ENCODE data around the gene CCDC57.

The CCDC57 gene

DNA sequence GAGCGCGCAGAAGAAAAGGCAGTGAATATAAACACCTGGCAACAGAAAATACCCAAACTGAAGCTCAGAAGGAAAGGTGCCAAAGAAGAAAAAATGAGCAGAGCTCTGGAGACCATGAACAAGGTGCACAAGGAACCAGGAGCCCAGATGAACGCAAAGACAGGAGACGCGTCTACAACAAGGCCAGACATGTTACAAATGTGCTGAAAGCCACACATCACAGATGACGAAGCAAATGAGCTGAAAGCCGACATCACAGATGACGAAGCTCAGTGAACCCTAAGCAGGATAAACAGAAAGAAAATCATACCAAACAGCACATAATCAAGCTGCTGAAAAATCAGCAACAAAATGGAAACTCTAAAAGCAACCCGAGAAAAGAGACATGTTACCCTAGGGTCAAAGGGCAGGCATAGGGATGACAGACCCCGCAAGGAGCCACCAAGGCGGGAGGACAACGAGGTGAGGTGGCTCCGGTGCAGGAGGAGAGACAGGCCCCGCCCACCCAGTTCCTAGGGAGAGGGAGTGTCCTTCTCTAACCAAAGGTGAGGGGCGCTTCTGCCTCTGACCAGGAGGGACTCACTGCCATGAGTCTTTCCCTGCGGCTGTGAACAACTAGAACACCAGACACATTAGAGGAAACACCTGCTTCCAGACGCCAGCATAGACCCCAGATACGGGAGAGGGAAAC, 39.1 kb downstream of the CCDC57 start:
- no peak for DNase-seq

DNA sequence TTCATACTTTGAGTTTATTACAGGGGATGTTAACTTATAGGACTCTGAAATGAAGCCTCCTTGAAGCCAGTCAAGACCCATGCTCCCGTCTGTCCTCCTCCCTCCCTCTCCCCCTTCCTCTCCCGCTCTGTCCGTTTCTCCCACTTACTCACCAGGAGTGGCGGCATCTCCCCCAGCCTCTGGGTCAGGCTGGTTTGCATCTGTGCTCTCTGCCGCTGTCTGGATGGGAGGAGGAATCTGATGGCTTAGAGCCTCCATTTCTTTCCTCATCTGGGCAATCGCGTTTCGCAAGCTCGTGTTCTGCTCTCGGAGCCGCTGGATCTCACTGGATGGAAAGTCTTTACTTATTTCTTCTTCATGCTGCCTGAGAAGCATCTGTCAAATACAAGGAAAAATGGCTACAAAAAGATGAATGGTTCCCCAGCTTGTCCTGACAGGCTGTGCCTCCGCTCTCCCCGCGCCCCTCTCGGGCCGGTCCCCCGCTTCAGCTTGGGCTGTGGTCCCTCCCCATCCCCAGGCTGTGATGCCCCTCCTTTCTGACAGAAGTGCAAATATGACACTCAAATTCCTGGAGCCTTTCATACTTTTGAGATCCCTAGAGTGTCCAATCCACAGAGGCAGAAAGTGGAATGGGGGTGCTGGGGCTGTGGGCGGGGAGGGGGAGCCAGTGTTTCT, 40.0 kb downstream of the CCDC57 start:
- no peak for DNase-seq

DNA sequence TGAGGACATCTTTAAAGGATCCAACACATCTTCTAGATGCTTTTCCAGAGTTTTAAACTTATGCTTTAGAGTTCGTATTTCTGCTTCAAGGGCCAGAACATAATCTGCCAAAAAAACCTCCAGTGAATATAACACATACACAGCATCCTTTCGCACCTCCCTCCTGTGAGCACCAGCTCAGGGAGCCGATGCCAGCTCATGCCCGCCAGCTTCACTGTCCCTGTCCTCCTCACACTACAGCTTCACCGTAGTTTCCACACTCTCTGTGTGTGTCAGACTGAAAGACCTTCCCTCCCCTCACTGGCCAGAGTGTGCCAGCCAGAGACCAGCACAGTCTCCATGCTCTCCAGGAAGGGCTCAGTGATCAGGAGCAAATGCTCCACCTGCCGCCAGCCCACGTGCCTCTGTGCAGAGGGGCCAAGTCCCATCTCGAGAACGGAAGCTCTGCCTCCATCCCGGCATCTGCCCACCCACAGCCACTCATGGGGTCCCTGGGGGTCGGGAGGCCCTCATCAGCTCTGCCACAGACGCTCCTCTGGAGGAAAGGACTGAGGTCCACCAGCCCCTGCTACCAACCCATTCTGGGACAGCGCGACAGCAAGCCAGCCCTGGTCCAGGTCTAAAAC, 40.8 kb downstream of the CCDC57 start:
- DNase-seq: no peak

DNA sequence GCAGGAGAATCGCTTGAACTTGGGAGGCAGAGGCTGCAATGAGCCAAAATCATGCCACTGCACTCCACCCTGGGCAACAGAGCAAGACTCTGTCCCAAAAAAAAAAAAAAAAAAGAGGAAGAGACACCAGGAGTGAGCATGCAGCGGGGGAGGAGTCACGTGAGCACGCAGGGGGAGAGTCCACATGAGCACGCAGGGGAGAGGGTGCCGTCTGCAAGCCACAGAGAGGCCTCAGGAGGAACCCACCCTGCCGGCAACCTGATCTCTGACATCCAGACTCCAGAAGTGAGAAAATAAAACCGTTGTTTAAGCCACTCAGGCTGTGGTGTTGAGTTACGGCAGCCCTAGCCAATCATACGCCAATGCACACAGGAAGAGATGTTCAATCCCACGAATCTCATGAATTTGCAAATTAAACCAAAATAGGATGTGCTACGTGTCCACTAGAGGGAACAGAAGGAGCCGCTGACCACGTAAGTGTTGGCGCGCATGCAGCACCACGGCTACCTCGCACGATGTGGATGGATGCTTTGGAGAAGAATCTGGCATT, 42.2 kb downstream of the CCDC57 start:
- no peak for DNase-seq

DNA sequence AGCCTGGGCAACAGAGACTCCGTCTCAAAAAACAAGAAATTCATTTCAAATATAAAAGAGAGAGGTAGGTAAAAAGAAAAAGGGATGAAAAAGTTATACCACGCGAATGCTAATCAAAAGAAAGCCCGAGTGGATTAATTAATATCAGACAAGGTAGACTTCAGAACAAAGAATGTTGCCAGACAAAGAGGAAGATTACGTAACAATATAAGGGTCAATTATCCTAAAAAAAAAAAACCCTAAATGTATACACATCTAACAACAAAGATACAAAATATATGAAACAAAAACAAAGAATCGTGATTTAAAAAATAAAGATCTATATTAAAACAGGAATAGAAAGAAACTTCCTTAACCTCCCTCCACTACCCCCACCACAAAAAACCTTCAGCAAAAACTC, 44.1 kb downstream of the CCDC57 start:
- DNase-seq: no peak

DNA sequence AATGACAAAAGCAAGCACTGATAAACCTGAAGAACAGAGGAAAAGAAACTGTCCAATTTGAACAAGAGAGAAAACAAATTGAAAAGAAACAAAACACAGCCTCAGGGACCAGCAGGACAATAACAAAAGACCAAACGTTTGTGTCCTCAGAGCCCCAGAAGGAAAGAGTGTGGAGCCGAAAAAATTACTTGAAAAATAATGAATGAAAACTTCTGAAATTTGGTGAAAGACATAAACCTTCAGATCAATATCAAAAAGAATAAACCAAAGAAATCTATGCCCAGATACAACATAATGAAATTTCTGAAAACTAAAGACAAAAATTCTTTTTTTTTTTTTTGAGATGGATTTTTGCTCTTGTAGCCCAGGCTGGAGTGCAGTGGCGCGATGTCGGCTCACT, 45.6 kb downstream of the CCDC57 start:
- no peak for DNase-seq

DNA sequence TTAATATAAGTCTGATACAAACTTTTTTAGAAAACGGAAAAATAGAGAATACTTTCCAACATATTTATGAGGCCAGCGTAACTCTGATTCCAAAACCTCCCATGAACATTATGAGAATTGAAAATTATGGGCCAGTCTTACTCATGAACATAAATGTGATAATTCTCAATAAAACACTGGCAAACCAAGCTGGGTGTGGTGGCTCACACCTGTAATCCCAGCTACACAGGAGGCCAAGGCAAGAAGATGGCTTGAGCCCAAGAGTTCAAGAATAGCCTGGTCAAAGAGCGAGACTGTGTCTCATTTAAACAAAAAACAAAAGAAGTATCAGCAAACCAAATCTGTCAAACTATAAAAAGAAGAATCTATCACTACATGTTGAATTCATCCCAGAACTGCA, 47.8 kb downstream of the CCDC57 start:
- DNase-seq: no peak

DNA sequence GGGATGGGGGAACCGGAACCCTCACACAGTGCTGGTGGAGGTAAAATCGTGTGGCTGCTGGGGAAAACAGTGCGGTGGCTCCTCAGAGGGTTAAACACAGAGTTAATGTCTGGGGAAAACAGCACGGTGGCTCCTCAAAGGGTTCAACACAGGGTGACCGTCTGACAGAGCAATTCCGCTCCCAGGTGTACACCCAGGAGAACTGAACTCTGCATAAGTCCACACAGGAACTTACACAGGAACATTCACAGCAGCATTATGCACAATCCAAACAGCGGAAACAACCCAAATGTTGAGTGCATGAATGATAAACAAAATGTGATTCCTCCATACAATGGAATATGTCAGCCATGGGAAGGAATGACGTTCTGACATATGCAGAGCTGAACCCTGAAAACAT, 51.4 kb downstream of the CCDC57 start:
- no peak for DNase-seq

DNA sequence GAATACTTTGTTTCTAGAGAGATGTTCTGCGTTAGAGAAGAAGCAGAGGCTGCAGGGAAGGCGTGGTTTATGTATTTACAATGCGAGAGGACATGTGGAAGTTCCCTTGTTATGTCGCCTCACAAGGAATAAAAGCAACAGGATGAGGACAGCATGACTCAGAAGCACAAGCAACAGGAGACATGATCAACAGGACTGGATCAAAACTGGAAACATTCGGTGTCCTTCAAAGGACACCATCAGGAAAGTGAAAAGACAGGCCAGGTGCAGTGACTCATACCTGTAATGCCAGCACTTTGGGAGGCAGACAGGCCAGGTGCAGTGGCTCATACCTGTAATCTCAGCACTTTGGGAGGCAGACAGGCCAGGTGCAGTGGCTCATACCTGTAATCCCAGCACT, 52.6 kb downstream of the CCDC57 start:
- no peak for DNase-seq

DNA sequence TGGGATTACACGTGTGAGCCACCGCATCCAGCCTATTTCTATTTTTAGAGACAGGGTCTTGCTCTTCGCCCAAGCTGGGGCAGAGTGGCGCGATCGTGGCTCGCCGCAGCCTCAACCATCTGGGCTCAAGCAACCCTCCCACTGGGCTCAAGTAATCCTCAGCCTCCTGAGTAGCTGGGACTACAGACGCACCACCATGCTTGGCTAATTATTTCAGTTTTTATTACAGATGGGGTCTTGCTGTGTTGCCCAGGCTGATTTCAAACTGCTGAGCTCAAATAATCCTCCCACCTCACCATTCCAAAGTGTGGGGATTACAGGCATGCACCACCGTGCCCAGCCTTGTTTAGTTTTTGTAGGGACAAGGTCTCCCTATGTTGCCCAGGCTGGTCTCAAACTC, 53.8 kb downstream of the CCDC57 start:
- no peak for DNase-seq

DNA sequence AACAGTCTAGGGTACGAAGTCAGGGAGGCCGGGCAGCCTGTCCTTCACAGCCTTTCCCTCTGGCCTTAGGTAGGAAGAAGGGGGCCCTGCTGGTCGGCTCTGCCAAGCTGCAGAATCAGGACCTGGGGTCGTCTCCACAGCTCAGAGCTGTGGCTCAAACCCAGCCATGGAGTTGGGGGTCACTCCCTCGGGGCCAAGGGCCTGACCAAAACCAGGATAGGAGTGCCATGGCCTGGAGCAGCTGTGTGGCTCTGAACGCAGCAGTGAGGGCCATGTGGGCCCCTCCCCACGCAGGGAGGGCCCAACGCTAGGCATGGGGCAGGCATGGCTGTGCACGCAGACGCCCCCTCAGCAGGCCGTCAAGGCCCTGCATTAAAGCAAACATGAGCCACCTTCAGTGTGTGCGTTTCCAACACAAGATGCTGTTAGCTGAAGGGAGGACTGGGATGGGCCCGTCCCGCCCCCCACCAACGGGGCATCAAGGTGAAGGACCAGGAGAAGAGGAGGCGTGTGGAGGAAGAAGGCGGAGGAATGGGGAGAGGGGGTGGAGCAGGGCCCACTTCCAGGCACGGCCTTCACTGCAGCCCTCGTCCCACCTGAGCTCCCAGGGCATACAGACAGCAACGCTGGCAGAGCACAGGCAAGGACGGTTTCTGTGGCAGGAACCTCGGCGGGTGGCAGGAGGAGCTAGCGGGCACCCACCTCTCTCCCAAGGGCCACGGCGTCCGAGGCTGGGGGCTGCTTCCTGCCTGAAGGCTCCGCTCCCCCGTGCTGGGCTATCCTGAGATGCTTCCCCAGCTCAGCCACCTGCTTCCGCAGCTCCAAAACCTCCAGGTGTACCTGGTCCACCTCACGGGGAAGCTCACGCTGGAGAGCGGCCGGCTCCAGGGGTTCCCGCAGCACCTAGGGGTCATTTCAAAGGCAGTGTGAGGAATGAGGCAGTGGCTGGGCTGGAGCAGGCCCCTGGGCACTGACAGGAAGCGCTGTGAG, 55.3 kb downstream of the CCDC57 start:
- DNase-seq: no peak

DNA sequence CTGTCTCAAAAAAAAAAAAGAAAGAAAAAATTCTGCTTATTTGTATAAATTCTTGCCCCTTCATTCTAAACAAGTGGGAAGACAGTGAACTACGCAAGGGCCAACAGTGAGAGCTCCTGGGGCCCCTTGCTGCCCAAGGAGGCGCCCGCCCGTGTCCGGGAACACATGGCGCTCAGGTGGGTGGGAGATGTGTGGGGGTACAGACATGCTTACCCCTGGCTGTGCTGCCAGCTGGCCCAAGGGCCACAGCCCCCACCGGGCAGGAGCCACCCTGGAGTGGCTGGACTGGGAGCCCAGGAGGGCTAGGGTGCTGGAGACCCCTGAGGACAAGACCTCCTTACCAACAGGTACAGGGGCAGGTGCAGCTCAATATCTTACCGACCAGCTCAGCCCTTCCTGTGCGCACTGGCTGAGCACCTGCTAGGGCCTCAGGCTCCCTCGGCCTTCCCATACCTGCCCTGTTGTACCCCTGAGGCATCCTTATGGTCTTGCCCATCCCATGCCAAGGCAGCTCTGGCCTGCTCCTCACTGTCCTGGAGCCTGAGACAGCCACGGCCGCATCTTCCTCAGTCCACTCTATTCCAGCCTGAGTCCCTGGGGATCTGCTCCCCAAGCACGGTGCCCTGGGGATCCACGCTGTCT, 56.2 kb downstream of the CCDC57 start:
- DNase-seq: no peak

DNA sequence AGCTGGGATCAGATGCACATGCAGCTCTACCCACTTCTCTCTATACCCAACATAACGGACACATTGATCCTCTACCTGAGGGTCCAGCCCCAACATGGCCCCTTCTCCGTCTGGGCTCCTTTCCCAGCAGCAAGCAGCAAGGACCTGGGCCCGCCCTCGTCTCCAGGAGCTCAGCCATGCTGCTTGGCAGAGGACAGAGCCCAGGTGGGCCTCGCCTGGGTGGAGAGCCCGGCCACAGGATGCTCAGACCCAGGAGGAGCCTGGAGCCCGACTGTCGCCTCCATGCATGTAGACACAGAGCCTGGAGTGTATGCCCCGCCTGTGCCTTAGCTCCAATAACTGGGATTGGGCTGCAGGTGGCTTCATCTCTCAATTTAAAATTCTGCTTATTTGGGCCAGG, 57.0 kb downstream of the CCDC57 start:
- no peak for DNase-seq

DNA sequence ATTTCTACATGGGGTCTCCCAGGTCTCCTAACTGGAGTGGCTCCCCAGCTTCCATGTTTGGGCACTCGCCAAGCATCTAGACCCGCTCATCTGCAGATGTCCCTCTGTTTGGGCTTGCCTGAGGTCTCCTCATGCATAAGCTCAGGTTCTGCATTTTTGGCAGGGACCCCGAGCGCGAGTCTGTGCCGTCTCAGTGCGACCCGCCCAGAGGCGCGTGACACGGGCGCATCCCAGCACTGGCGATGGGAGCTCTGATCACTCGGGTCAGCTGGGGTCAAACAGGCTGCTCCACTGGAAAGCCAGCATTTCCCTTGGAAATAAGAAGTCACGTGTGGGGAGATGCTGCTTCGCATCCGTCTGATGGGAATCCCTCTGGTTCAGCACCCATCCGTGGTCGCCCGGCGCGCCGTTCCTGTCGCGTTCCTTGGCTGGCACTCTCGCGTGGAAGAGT, 57.7 kb downstream of the CCDC57 start:
- DNase-seq: no peak

DNA sequence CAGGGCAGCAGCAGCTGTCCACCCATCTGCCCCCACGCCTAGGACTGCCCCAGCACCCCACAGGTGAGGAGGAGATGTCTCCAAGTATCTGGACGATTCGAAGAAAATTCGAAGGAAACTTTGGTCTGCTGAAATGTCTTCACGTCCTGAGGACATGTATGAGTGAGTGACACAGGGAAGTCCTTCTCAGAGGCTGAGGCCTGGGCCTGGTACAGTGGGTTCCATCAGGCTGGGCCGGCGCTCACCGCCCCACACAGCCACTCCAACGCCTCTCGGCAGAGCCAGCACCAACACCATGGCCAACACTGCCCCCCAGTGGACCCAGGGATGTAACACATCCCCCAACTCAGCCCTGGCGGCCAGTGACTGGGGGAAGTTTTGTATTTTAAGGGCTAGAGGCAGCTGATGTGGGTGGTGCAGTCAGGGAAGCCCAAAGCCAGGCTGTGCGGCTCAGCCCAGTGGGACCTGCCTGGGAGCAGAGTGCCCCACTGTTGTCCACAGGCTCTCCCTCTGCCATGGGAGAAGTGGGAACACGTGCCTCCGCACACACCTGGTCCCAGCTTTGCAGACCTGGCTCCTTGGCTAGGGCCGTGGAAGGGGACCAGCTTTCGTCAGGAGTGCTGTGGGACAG, 58.8 kb downstream of the CCDC57 start:
- peak; percentile 76 for DNase-seq

DNA sequence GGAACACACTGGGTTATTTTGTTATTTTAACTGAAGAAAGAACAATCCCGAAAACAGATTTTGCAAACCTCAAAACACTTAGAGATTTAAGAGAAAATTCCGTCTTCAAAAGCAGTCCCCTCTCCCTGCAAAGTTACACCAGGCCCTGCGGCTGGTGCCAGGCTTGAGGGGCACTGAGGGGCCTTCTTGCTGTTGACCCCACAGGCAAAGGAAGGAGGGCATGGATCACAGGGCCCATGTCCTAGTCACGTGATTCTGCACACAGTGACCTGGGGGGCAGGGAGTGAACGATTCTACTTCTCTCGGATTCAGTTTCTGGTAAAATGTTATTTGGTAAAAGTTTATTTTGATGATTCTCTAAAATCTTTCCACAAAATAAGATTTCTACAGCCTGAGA, 59.3 kb downstream of the CCDC57 start:
- DNase-seq: no peak

DNA sequence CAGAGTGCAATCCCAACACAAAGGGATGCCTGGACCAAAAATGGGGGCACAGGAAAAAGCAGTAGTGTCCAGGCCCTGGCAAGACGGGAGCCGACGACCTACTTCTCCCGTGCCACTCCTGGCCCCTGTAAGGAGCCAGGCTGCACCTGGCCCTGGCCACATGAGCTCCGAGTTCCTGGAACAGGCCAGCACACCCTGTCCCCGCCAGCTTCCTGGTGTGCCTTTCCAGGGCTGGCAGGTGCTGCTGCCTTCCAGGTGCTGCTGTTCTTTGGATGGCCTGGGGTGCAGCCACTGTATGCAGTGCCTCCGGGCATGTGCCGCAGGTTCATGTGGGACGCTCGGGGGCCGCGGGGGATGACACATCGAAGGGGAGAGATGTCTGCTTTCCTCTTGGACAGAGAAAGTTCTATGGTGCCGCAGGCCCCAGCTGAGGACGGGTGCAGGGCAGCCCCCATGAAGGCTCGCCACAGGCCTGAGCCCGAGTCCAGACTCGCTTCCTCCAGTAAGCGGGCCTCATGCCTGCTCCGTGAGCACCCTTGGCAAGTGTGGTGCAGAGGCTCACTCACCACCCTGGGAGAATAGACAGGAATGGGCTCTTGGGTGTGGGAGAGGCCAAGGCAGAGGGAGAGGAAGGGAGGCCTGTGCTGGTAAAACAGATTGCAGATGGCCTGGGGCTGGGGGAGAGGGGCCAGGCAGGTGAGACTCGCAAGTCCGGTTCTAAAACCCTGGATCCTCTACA, 59.9 kb downstream of the CCDC57 start:
- no peak for DNase-seq

DNA sequence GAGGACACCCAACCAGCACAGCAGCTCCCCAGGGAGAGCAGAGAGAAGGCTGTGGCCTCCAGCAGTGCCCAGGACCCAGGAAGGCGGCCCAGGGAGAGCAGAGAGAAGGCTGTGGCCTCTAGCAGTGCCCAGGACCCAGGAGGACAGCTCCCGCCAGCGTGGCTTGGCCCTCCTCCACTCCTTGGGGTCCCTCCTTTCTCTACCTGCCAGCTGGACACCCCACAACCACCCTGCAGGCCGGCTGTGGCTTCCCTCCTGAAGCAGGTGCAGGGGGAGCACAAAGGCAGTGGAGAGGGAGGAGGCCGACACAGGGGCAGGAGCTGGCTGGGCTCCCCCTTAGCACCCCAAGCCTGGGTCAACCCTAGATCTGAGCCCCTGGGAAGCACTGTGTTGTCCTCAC, 60.5 kb downstream of the CCDC57 start:
- DNase-seq: no peak

DNA sequence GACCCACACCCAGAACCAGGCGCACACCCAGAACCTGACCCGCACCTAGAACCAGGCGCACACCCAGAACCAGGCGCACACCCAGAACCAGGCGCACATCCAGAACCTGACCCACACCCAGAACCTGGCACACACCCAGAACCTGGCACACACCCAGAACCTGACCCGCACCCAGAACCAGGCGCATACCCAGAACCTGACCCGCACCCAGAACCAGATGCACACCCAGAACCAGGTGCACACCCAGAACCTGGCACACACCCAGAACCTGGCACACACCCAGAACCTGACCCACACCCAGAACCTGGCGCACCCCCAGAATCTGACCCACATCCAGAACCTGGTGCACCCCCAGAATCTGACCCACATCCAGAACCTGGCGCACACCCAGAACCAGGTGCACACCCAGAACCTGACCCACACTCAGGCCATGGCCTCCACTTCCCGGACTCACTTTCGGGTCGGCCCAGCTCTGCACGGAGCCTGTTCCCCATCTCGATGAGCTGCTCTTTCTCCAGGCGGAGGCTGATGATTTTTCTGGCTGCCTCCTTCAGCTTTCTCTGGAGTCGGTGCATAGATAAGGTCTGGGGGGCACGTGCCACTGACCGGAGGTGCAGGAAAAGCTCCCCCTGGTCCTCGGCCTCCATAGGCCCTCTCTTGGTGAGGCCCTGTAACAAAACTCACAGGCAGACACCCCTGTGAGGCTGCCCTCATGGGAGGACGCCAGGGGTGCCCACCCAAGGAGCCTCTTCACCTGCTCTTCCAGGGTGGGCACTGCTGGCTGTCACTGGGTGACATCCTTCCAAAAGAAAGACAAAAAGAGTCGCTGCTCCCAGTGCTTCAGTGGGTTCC, 61.3 kb downstream of the CCDC57 start:
- DNase-seq: no peak
